Stimulated activated CD8-positive, alpha-beta memory T cell treated with anti-CD3 and anti-CD28 coated beads, Interleukin-7, amount 100 ng/mL, for 48 hours (primary cell): ENCODE measurements around the gene KLHL24.
"Not testable (repeated sequence)": the region's sequence is repeated elsewhere in the genome, so short reads cannot be mapped to it uniquely, and the experiment has no call there.

Experiments used
- DNase-seq, 2 donors: peaks; one replicate each; pipeline ENCODE4 v3.0.0-alpha.2; 2020; ENCODE audit warnings: low read depth in 1 of 2; ENCODE audit errors: extremely low read depth in 1 of 2

The KLHL24 gene

GRCh38 chr3:183635431-183636220 is at the start of gene KLHL24:
Gene KLHL24 (plus strand): TSS chr3:183635623. CDS start chr3:183650357, 14,734 bp downstream.
- peak; percentile 72 to 89 for DNase-seq

GRCh38 chr3:183586477-183586876 is 48.9 kb upstream of the KLHL24 start:
- no peak for DNase-seq

- no peak for DNase-seq
Measured at GRCh38 chr3:183587336-183587735, 48.1 kb upstream of the KLHL24 start.

GRCh38 chr3:183590442-183590841 is 45.0 kb upstream of the KLHL24 start:
- no peak for DNase-seq

GRCh38 chr3:183591881-183592521 is 43.4 kb upstream of the KLHL24 start:
- DNase-seq, result no peak

GRCh38 chr3:183592821-183593220 is 42.6 kb upstream of the KLHL24 start:
- no peak for DNase-seq

GRCh38 chr3:183594636-183595035 is 40.8 kb upstream of the KLHL24 start:
- DNase-seq, result no peak

- DNase-seq, result no peak
Measured at GRCh38 chr3:183597959-183598358, 37.5 kb upstream of the KLHL24 start.

- not testable (repeated sequence) for DNase-seq
Measured at GRCh38 chr3:183611326-183611725, 24.1 kb upstream of the KLHL24 start.

- no peak for DNase-seq
Measured at GRCh38 chr3:183613366-183614285, 21.8 kb upstream of the KLHL24 start.

- no peak for DNase-seq
Measured at GRCh38 chr3:183618542-183618941, 16.9 kb upstream of the KLHL24 start.

- no peak for DNase-seq
Measured at GRCh38 chr3:183619010-183619409, 16.4 kb upstream of the KLHL24 start.

GRCh38 chr3:183619624-183620251 is 15.7 kb upstream of the KLHL24 start:
- no peak for DNase-seq

GRCh38 chr3:183620252-183620628 is 15.2 kb upstream of the KLHL24 start:
- DNase-seq, result no peak

GRCh38 chr3:183622473-183622872 is 12.9 kb upstream of the KLHL24 start:
- not testable (repeated sequence) for DNase-seq

- no peak for DNase-seq
Measured at GRCh38 chr3:183626877-183627594, 8.4 kb upstream of the KLHL24 start.

- no peak for DNase-seq
Measured at GRCh38 chr3:183629546-183630301, 5.7 kb upstream of the KLHL24 start.

- DNase-seq, result no peak
Measured at GRCh38 chr3:183631715-183632114, 3.7 kb upstream of the KLHL24 start.

- not testable (repeated sequence) for DNase-seq
Measured at GRCh38 chr3:183632725-183633124, 2.7 kb upstream of the KLHL24 start.
